Measurements from ENCODE around the gene DNAJC3. TPM values are rescaled to one million over a fixed set of nuclear protein-coding genes. Genes with fewer than 3 reads are reported as not detected.

Gene DNAJC3
- total RNA-seq, 1 experiment from 2014 or later, result 37.9 TPM

GRCh38 chr13:95822303-95822702 is 145.4 kb downstream of the DNAJC3 start:
- H3K4me3 ChIP-seq, result no peak overlapping the region

GRCh38 chr13:95833126-95833525 is 156.2 kb downstream of the DNAJC3 start:
- Histone ChIP-seq H3K4me1 (replicated peaks) (0 out of 2 replicates have a peak, but pooled peaks cover 3% of the 10 kb centered on the region), H3K36me3 (no peaks in the 10 kb centered on the region), H3K27me3 (replicated peaks) (no peaks in the 10 kb centered on the region), H3K4me3 (no peak overlapping the region), H3K9me3 (replicated peaks) (no peaks in the 10 kb centered on the region), H3K27ac (no peak overlapping the region)
- DNase-seq (ENCODE audit: low read depth in 1 of 2, low spot score in 2 of 2), result no peak

More at GRCh38 chr13:95822303-95822702, 145.4 kb downstream of the DNAJC3 start:
- H3K27me3 ChIP-seq (replicated peaks), result no peaks in the 10 kb centered on the region
- DNase-seq (ENCODE audit: low read depth in 1 of 2, low spot score in 2 of 2), result no peak
- no peaks in the 10 kb centered on the region for H3K9me3 ChIP-seq (replicated peaks)
- H3K27ac ChIP-seq, result no peak overlapping the region
- H3K4me1 ChIP-seq (replicated peaks), result no peaks in the 10 kb centered on the region
- H3K36me3 ChIP-seq, result peaks cover 5% of the 10 kb centered on the region; the same call in 1 of the 2 replicates

GRCh38 chr13:95833719-95834118 is 156.8 kb downstream of the DNAJC3 start:
- Histone ChIP-seq H3K27ac (no peak overlapping the region), H3K9me3 (replicated peaks) (no peaks in the 10 kb centered on the region), H3K27me3 (replicated peaks) (no peaks in the 10 kb centered on the region), H3K36me3 (no peaks in the 10 kb centered on the region), H3K4me1 (replicated peaks) (0 out of 2 replicates have a peak, but pooled peaks cover 3% of the 10 kb centered on the region), H3K4me3 (no peak overlapping the region)
- DNase-seq (ENCODE audit: low read depth in 1 of 2, low spot score in 2 of 2), result no peak

GRCh38 chr13:95834134-95834765 is 157.3 kb downstream of the DNAJC3 start:
- Histone ChIP-seq H3K36me3 (no peaks in the 10 kb centered on the region), H3K27me3 (replicated peaks) (no peaks in the 10 kb centered on the region), H3K4me1 (replicated peaks) (0 out of 2 replicates have a peak, but pooled peaks cover 3% of the 10 kb centered on the region), H3K27ac (no peak overlapping the region), H3K4me3 (no peak overlapping the region), H3K9me3 (replicated peaks) (no peaks in the 10 kb centered on the region)
- peak; percentile 35 to 49 for DNase-seq (ENCODE audit: low read depth in 1 of 2, low spot score in 2 of 2)

DNA sequence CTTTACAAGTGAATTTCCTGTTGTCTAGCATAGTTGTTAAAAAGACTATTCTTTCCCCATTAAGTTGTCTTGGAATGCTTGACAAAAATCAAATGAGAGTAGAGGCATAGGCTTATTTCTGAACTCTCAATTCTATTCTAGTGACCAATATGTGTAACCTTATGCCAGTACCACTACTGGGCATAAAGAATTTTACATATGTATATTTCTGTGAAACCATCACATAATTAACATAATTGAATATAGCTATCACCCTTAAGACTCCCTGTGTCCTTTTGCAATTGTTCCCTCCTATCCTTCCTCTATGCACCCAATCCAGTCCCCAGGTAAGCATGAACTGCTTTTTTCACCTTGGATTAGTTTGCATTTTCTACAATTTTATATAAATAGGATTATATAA is 165.0 kb downstream of the DNAJC3 start:
- no peak for DNase-seq (ENCODE audit: low read depth in 1 of 2, low spot score in 2 of 2)
- no peaks in the 10 kb centered on the region for H3K36me3 ChIP-seq
- no peaks in the 10 kb centered on the region for H3K9me3 ChIP-seq (replicated peaks)
- H3K27me3 ChIP-seq (replicated peaks), result no peaks in the 10 kb centered on the region
- H3K4me3 ChIP-seq, result no peak overlapping the region
- H3K4me1 ChIP-seq (replicated peaks), result no peaks in the 10 kb centered on the region
- no peak overlapping the region for H3K27ac ChIP-seq

- Histone ChIP-seq H3K9me3 (replicated peaks) (no peaks in the 10 kb centered on the region), H3K27ac (no peak overlapping the region), H3K36me3 (no peaks in the 10 kb centered on the region), H3K27me3 (replicated peaks) (no peaks in the 10 kb centered on the region), H3K4me3 (no peak overlapping the region), H3K4me1 (replicated peaks) (no peaks in the 10 kb centered on the region)
- DNase-seq (ENCODE audit: low read depth in 1 of 2, low spot score in 2 of 2), result no peak
Measured at GRCh38 chr13:95842898-95843297, 166.0 kb downstream of the DNAJC3 start.

Other genes starting within 250 kb of the DNAJC3 start
- gene CLDN10, start 124.4 kb upstream of the DNAJC3 start, total RNA-seq (2014; rRNA removed; shearing (Covaris generic)), result not detected in 2 replicates
- 22.2 and 24.7 TPM in 2 replicates for gene DZIP1, start 32.4 kb upstream of the DNAJC3 start, total RNA-seq (2014; rRNA removed; shearing (Covaris generic))